Jurkat, Clone E6-1 (cell line): ENCODE results near the gene CNDP2.
"Not testable (repeated sequence)": the region's sequence is repeated elsewhere in the genome, so short reads cannot be mapped to it uniquely, and the experiment has no call there.

Source experiments
- DNase-seq: peaks from one replicate; pipeline ENCODE4 v3.0.0-alpha.2; 2011; ENCODE audit warnings: low read depth, low spot score
- H3K4me3 ChIP-seq: 2 replicates; pipeline ENCODE4 v1.5.1; 2011; ENCODE audit warnings: mild to moderate bottlenecking, low read length, control low read depth, moderate library complexity

The CNDP2 gene

GRCh38 chr18:74497324-74497676, 1.1 kb downstream of the CNDP2 start:
- H3K4me3 ChIP-seq, result peak overlapping the region; percentile 77
- DNase-seq, result peak; percentile 42

GRCh38 chr18:74497778-74498177, 1.6 kb downstream of the CNDP2 start:
- H3K4me3 ChIP-seq, result no peak overlapping the region
- DNase-seq, result no peak

GRCh38 chr18:74498712-74499627, 2.8 kb downstream of the CNDP2 start:
- DNase-seq, result peak; percentile 67
- peak overlapping the region; percentile 76 for H3K4me3 ChIP-seq

GRCh38 chr18:74499633-74500032, 3.5 kb downstream of the CNDP2 start:
- H3K4me3 ChIP-seq, result peak overlapping the region; percentile 76
- peak; percentile 31 for DNase-seq

DNA sequence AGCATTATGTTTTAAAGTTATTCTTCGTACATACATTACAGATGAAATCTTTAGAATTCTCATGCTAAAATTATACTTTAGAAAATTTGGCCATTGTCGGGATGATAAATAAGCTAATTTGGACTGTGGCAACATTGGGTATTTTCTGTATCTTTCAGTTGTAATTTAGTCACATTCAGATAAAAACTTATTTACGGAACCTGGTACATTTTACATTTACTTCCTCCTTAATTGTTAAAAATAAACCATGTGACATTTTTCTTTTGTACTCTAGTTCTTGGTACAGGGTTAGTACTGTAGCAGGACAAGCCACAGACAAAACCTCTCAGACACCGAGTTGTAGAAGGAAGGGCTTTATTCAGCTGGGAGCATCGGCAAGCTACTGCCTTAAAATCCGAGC, 4.2 kb downstream of the CNDP2 start:
- no peak overlapping the region for H3K4me3 ChIP-seq
- no peak for DNase-seq

- DNase-seq, H3K4me3 ChIP-seq: not testable (repeated sequence)
These were observed 4.6 kb downstream of the CNDP2 start for GRCh38 chr18:74500774-74501173.

DNA sequence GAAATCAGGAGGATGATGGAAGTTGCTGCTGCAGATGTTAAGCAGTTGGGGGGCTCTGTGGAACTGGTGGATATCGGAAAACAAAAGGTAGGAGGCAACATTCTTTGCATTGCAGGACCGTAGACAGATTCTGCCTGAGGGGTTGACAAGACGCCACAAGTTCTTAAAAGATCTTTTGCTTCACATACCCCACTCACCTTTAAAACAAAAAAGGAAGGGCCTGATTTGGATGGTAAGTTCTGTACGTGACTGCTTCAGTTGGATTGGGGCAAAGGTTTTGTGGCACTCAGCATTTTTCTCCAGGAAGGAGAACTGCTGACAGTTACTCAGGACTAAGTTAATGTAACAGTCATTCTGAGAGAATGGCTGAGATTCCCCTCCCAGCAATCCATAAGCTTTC, 5.2 kb downstream of the CNDP2 start:
- H3K4me3 ChIP-seq, result no peak overlapping the region
- DNase-seq, result no peak

GRCh38 chr18:74503137-74503536, 7.0 kb downstream of the CNDP2 start:
- H3K4me3 ChIP-seq, result no peak overlapping the region
- DNase-seq, result no peak

DNA sequence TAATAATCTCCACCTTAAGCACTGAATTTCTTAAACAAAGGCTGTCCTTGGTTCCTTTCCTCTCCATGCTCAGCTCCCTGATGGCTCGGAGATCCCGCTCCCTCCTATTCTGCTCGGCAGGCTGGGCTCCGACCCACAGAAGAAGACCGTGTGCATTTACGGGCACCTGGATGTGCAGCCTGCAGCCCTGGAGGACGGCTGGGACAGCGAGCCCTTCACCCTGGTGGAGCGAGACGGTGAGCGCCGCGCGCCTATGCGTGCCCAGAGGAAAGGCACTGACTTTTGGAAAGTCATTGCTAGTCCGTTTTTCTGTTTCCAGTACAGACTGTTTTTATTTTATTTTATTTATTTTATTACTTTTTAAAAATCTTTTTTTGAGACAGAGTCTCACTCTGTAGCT, 9.6 kb downstream of the CNDP2 start:
- no peak for DNase-seq
- H3K4me3 ChIP-seq, result no peak overlapping the region

- no peak for DNase-seq
These were observed 10.4 kb downstream of the CNDP2 start for GRCh38 chr18:74506448-74507084.

DNA sequence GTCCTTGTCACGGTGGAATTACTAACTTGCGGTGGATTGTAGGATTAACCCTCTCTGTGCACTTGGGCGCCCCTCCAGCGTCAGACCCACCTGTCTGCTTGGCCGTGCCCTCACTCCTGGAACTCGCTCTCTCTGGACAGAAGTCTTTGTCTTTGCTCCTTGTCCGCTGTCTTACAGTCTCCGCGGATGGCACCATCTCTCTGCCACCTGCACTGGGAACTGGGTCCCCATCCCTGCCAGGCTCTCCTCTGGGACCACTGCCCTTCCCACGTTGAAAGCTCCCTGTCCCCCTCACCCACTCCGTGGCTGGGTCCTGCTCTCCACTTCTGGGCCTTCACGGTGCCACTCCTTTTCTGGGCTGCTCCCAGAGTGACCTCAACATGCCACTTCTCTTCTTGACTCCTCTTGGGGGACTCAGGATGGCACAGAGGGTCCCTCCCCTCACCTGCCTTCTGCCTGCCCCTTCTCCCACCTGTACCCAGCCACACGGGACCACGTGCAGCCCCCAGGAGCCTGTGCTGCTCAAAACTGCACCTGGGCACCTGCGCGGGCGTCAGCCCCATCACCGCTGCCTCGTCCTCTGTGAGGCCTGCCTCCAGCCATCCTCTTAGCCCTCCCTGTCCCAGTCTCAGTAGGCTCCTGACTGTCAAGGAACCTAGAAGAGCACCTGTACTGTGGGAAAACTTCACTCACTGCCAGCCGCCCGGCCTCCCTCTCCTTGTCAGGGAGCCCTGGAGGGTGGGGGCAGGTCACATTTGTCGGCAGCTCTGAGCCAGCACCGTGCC, 11.1 kb downstream of the CNDP2 start:
- no peak overlapping the region for H3K4me3 ChIP-seq
- no peak for DNase-seq

More at GRCh38 chr18:74506448-74507084, 10.4 kb downstream of the CNDP2 start:
- no peak overlapping the region for H3K4me3 ChIP-seq

GRCh38 chr18:74507927-74508326, 11.8 kb downstream of the CNDP2 start:
- DNase-seq, result no peak
- H3K4me3 ChIP-seq, result no peak overlapping the region

- no peak for DNase-seq
- H3K4me3 ChIP-seq, result no peak overlapping the region
These were observed 12.2 kb downstream of the CNDP2 start for GRCh38 chr18:74508366-74508765.

GRCh38 chr18:74508821-74509225, 12.7 kb downstream of the CNDP2 start:
- no peak for DNase-seq
- no peak overlapping the region for H3K4me3 ChIP-seq

- no peak for DNase-seq
- H3K4me3 ChIP-seq, result no peak overlapping the region
These were observed 13.9 kb downstream of the CNDP2 start for GRCh38 chr18:74509856-74510769.

GRCh38 chr18:74510770-74511095, 14.6 kb downstream of the CNDP2 start:
- DNase-seq, result no peak
- H3K4me3 ChIP-seq, result no peak overlapping the region

- no peak overlapping the region for H3K4me3 ChIP-seq
- DNase-seq, result no peak
These were observed 15.7 kb downstream of the CNDP2 start for GRCh38 chr18:74511823-74512222.

DNA sequence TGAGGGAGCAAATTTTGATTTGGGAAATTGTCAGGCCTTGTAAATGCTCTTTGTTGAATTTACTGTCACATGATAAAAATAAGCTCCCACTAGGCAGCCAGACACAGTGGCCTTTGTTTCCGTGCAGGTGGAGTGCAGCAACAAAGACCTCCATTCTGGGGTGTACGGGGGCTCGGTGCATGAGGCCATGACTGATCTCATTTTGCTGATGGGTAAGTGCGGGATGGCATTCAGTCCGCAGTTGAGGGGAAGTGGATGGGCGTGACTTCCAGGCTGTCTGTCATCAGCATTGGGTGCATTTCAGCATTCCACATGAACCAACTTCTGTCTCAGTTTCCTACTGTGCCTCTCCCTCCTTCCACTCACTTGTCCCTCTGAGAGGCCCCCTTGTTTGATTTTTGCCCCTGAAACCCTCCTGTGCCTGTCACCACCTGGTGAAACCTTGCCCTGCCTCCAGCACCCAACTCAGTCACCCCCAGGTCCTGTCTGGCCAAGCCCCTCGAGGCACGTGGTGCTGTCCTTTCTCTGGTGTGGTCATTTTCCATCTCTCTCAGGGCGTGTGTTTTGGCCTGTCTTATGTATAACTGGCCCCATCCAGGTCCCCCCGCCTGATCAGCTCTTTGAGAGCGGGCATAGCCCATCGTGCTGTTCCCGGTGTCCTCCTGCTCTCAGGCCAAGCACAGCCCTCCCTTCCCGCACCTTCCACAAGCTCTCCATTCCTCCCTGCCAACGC, 16.3 kb downstream of the CNDP2 start:
- DNase-seq, result no peak
- H3K4me3 ChIP-seq, result no peak overlapping the region
